Upper lobe of left lung (tissue), 4 donors: ENCODE data around the gene SLC4A4.

Source experiments
- EP300 ChIP-seq, 4 donors: sonication (generic); formaldehyde crosslinking; IDR thresholded peaks; one replicate each; pipeline ENCODE4 v1.5.1; 2017; ENCODE audit warnings: antibody characterized with exemption in 4 of 4, control low read depth in 2 of 4
- TF ChIP-seq, protein P1 (sequence below), 6 experiments: fragments of 450-650 bp in 4 of 6; fragments of 200-600 bp in 2 of 6; sonication (generic) in 2 of 6; IDR thresholded peaks; one replicate each; pipeline ENCODE4 v1.5.1; 2016 to 2019; ENCODE audit warnings: antibody characterized with exemption in 6 of 6

DNA sequence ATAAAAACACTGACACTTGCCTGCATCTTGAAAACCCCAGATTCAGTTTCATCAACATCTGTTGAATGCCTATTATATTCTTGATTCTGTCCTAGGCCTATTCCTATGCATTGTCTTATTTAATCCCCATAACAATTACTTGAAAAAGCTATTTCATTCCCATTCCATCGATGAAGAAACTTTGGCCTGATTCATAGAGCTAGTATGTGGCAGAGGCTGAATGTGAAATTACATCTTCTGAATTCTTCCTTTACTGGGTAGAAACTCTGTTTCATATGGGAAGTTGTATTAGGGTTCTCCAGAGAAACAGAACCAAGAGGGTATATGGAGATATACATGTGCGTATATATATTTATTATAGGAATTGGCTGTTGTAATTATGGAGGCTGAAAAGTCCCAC is 35.0 kb upstream of the SLC4A4 start:
- TF ChIP-seq, protein P1, sequence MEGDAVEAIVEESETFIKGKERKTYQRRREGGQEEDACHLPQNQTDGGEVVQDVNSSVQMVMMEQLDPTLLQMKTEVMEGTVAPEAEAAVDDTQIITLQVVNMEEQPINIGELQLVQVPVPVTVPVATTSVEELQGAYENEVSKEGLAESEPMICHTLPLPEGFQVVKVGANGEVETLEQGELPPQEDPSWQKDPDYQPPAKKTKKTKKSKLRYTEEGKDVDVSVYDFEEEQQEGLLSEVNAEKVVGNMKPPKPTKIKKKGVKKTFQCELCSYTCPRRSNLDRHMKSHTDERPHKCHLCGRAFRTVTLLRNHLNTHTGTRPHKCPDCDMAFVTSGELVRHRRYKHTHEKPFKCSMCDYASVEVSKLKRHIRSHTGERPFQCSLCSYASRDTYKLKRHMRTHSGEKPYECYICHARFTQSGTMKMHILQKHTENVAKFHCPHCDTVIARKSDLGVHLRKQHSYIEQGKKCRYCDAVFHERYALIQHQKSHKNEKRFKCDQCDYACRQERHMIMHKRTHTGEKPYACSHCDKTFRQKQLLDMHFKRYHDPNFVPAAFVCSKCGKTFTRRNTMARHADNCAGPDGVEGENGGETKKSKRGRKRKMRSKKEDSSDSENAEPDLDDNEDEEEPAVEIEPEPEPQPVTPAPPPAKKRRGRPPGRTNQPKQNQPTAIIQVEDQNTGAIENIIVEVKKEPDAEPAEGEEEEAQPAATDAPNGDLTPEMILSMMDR (IDR thresholded peaks at IDR 0.05) = no peak
- TF ChIP-seq EP300 (IDR thresholded peaks at IDR 0.05) = no peak
